ENCODE results near the gene DES. TPM values are rescaled to one million over a fixed set of nuclear protein-coding genes. Genes with fewer than 3 reads are reported as not detected.

DES gene
- total RNA-seq, 4 donors from 2014 or later, result 578 to 3,551 (median 1,628) TPM

- no peaks in the 10 kb centered on the region for H3K36me3 ChIP-seq
- intact Hi-C loops (cut with DNase I; ENCODE audit: low total_unique reads), result no loop called here
- H3K4me3 ChIP-seq, result no peak overlapping the region
- peak overlapping the region; percentile 97 to 98 for H3K27ac ChIP-seq
- H3K27me3 ChIP-seq, result no peaks in the 10 kb centered on the region
- H3K4me1 ChIP-seq, result peaks cover 15 to 19% of the 10 kb centered on the region in 2 donors
- peak in 1 of 2 donors; percentile 33 for TF ChIP-seq POLR2A (IDR thresholded peaks at IDR 0.05)
- TF ChIP-seq CTCF (IDR thresholded peaks at IDR 0.05), result no peak
- H3K9me3 ChIP-seq, result no peaks in the 10 kb centered on the region
- peak; percentile 92 to 96 for DNase-seq
Observed at GRCh38 chr2:219452361-219453317, 34.5 kb downstream of the DES start.

- peak; percentile 91 to 99 for DNase-seq
- peak overlapping the region; percentile 97 to 98 for H3K27ac ChIP-seq
- peaks cover 11 to 15% of the 10 kb centered on the region in 2 donors for H3K4me1 ChIP-seq
- no peak overlapping the region for H3K4me3 ChIP-seq
- intact Hi-C loops (cut with DNase I; ENCODE audit: low total_unique reads), result no loop called here
- H3K9me3 ChIP-seq, result no peaks in the 10 kb centered on the region
- no peaks in the 10 kb centered on the region for H3K36me3 ChIP-seq
- TF ChIP-seq CTCF (IDR thresholded peaks at IDR 0.05) (peak in 1 of 4 experiments; percentile 20), POLR2A (IDR thresholded peaks at IDR 0.05) (peak; percentile 11 to 26)
- no peaks in the 10 kb centered on the region for H3K27me3 ChIP-seq
Observed at GRCh38 chr2:219453671-219454590, 35.8 kb downstream of the DES start.

- no peak for TF ChIP-seq CTCF (IDR thresholded peaks at IDR 0.05)
- TF ChIP-seq POLR2A (IDR thresholded peaks at IDR 0.05), result no peak
- Histone ChIP-seq H3K27me3 (no peaks in the 10 kb centered on the region), H3K4me3 (no peak overlapping the region), H3K36me3 (no peaks in the 10 kb centered on the region), H3K9me3 (no peaks in the 10 kb centered on the region), H3K4me1 (peaks cover 15 to 22% of the 10 kb centered on the region in 2 donors), H3K27ac (peak overlapping the region; percentile 97 to 98)
- intact Hi-C loops (cut with DNase I; ENCODE audit: low total_unique reads), result no loop called here
- DNase-seq, result no peak
Observed at GRCh38 chr2:219455581-219455980, 37.4 kb downstream of the DES start.

- H3K27ac ChIP-seq, result peak overlapping the region; percentile 97 to 98
- H3K27me3 ChIP-seq, result no peaks in the 10 kb centered on the region
- no peak for TF ChIP-seq CTCF (IDR thresholded peaks at IDR 0.05)
- TF ChIP-seq POLR2A (IDR thresholded peaks at IDR 0.05), result no peak
- intact Hi-C loops (cut with DNase I; ENCODE audit: low total_unique reads), result no loop called here
- no peaks in the 10 kb centered on the region for H3K36me3 ChIP-seq
- H3K4me3 ChIP-seq, result no peak overlapping the region
- no peak for DNase-seq
- H3K4me1 ChIP-seq, result peaks cover 6 to 22% of the 10 kb centered on the region in 2 donors
- no peaks in the 10 kb centered on the region for H3K9me3 ChIP-seq
Observed at GRCh38 chr2:219457784-219458369, 39.7 kb downstream of the DES start.

Data from uterus (tissue), 4 donors.